ENCODE measurements around the gene SYNPO2.

DNA sequence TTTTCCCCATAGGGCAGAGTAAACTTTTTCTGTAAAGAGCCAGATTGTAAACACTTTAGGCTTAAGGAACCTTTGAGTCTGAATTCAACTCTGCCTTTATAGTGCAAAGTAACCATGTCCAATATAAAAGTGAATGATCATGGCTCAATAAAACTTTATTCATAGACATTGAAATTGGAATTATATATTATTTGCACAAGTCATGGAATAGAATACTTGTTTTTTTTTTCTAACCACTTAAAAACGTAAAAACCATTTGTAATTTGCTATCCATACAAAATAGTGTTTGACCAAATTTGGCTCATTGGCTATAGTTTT, 192.8 kb downstream of the SYNPO2 start:
- TF ChIP-seq, protein P1, sequence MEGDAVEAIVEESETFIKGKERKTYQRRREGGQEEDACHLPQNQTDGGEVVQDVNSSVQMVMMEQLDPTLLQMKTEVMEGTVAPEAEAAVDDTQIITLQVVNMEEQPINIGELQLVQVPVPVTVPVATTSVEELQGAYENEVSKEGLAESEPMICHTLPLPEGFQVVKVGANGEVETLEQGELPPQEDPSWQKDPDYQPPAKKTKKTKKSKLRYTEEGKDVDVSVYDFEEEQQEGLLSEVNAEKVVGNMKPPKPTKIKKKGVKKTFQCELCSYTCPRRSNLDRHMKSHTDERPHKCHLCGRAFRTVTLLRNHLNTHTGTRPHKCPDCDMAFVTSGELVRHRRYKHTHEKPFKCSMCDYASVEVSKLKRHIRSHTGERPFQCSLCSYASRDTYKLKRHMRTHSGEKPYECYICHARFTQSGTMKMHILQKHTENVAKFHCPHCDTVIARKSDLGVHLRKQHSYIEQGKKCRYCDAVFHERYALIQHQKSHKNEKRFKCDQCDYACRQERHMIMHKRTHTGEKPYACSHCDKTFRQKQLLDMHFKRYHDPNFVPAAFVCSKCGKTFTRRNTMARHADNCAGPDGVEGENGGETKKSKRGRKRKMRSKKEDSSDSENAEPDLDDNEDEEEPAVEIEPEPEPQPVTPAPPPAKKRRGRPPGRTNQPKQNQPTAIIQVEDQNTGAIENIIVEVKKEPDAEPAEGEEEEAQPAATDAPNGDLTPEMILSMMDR (conservative IDR thresholded peaks at IDR 0.05): no peak
- TF ChIP-seq EZH2 (IDR thresholded peaks at IDR 0.05; ENCODE audit: low read depth): no peak

Data from PC-9 (cell line).